ENCODE results near the gene RAB3B.

DNA sequence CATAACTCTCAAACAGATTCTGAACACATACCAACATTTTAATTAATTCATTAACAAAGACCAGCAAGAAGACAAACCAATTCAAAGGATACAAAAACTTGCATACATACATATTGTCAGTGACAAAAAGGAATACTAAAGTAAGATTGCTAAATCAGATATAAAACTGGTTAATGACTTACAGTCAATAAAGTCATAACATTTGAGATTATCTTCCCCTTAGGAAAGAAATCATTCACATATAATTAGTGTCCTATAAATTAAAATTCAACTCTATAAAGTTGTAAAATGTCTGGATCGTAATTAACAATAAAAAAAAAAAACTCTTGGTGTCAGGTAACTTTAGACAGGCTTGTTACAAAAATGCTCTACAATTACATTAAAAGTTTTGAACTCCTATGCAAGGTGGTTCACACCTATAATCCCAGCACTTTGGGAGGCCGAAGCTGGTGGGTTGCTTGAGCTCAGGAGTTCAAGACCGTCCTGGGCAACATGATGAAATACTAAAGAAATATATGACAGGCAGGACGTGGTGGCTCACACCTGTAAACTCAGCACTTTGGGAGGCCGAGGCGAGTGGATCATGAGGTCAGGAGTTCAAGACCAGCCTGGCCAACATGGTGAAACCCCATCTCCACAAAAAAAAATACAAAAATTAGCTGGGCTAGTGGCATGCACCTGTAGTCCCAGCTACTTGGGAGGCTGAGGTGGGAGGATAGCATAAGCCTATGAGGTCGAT is 17.7 kb upstream of the RAB3B start:
- TF ChIP-seq, protein P1, sequence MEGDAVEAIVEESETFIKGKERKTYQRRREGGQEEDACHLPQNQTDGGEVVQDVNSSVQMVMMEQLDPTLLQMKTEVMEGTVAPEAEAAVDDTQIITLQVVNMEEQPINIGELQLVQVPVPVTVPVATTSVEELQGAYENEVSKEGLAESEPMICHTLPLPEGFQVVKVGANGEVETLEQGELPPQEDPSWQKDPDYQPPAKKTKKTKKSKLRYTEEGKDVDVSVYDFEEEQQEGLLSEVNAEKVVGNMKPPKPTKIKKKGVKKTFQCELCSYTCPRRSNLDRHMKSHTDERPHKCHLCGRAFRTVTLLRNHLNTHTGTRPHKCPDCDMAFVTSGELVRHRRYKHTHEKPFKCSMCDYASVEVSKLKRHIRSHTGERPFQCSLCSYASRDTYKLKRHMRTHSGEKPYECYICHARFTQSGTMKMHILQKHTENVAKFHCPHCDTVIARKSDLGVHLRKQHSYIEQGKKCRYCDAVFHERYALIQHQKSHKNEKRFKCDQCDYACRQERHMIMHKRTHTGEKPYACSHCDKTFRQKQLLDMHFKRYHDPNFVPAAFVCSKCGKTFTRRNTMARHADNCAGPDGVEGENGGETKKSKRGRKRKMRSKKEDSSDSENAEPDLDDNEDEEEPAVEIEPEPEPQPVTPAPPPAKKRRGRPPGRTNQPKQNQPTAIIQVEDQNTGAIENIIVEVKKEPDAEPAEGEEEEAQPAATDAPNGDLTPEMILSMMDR (conservative IDR thresholded peaks at IDR 0.05 in 1 of 2, IDR thresholded peaks at IDR 0.05 in 1 of 2; ENCODE audit: extremely low read depth in 1 of 2, insufficient read depth in 1 of 2, low read depth in 1 of 2, low read length in 2 of 2), result no peak
- no peak for TF ChIP-seq EZH2 (IDR thresholded peaks at IDR 0.05; ENCODE audit: borderline replicate concordance, low read length)
